KOPT-K1 (cell line): ENCODE data around the gene KLF2.

Source experiments
- H3K27ac ChIP-seq: fragments of 200-600 bp; sonication (generic); 2 replicates; pipeline ENCODE4 v1.5.1; 2016; ENCODE audit warnings: antibody characterized with exemption, mild to moderate bottlenecking, low read depth, low read length; ENCODE audit not compliant: poor library complexity, severe bottlenecking
- H3K36me3 ChIP-seq: fragments of 200-600 bp; sonication (generic); 2 replicates; pipeline ENCODE4 v1.5.1; 2017; ENCODE audit warnings: antibody characterized with exemption, mild to moderate bottlenecking, low read length, moderate library complexity; ENCODE audit not compliant: insufficient read depth
- H3K9me3 ChIP-seq: fragments of 200-600 bp; sonication (generic); 2 replicates; pipeline ENCODE4 v1.5.1; 2017; ENCODE audit warnings: antibody characterized with exemption, low read length, mild to moderate bottlenecking; ENCODE audit not compliant: insufficient read depth, poor library complexity, severe bottlenecking

KLF2 gene

GRCh38 chr19:16371540-16371986 lies 46.9 kb downstream of the KLF2 start:
- Histone ChIP-seq H3K27ac (peak overlapping the region; percentile 84), H3K9me3 (no peaks in the 10 kb centered on the region), H3K36me3 (no peaks in the 10 kb centered on the region)

- Histone ChIP-seq H3K9me3 (no peaks in the 10 kb centered on the region), H3K27ac (peak overlapping the region; percentile 84), H3K36me3 (peaks cover 5% of the 10 kb centered on the region; the same call in 1 of the 2 replicates)
These were observed 47.7 kb downstream of the KLF2 start for GRCh38 chr19:16372065-16372915.

GRCh38 chr19:16373079-16373478 lies 48.5 kb downstream of the KLF2 start:
- Histone ChIP-seq H3K9me3 (no peaks in the 10 kb centered on the region), H3K36me3 (peaks cover 13% of the 10 kb centered on the region; the same call in 1 of the 2 replicates), H3K27ac (peak overlapping the region; percentile 84)

- H3K27ac ChIP-seq, result peak overlapping the region; percentile 84
- H3K36me3 ChIP-seq, result peaks cover 13% of the 10 kb centered on the region; the same call in 1 of the 2 replicates
- no peaks in the 10 kb centered on the region for H3K9me3 ChIP-seq
These were observed 48.9 kb downstream of the KLF2 start for GRCh38 chr19:16373532-16373931.

GRCh38 chr19:16373989-16374388 lies 49.4 kb downstream of the KLF2 start:
- Histone ChIP-seq H3K27ac (peak overlapping the region; percentile 84), H3K36me3 (peaks cover 13% of the 10 kb centered on the region; the same call in 1 of the 2 replicates), H3K9me3 (no peaks in the 10 kb centered on the region)

GRCh38 chr19:16374436-16374835 lies 49.8 kb downstream of the KLF2 start:
- no peaks in the 10 kb centered on the region for H3K9me3 ChIP-seq
- H3K27ac ChIP-seq, result peak overlapping the region; percentile 84
- peaks cover 13% of the 10 kb centered on the region; the same call in 1 of the 2 replicates for H3K36me3 ChIP-seq

GRCh38 chr19:16375157-16375935 lies 50.7 kb downstream of the KLF2 start:
- Histone ChIP-seq H3K9me3 (no peaks in the 10 kb centered on the region), H3K36me3 (peaks cover 13% of the 10 kb centered on the region; the same call in 1 of the 2 replicates), H3K27ac (peak overlapping the region; percentile 84)

GRCh38 chr19:16375936-16376185 lies 51.2 kb downstream of the KLF2 start:
- H3K9me3 ChIP-seq, result no peaks in the 10 kb centered on the region
- peaks cover 13% of the 10 kb centered on the region; the same call in 1 of the 2 replicates for H3K36me3 ChIP-seq
- H3K27ac ChIP-seq, result peak overlapping the region; percentile 84

- H3K36me3 ChIP-seq, result peaks cover 13% of the 10 kb centered on the region; the same call in 1 of the 2 replicates
- H3K27ac ChIP-seq, result peak overlapping the region; percentile 84
- no peaks in the 10 kb centered on the region for H3K9me3 ChIP-seq
These were observed 51.6 kb downstream of the KLF2 start for GRCh38 chr19:16376241-16376640.

- no peaks in the 10 kb centered on the region for H3K9me3 ChIP-seq
- peak overlapping the region; percentile 84 for H3K27ac ChIP-seq
- H3K36me3 ChIP-seq, result peaks cover 16% of the 10 kb centered on the region; the same call in 1 of the 2 replicates
These were observed 52.0 kb downstream of the KLF2 start for GRCh38 chr19:16376649-16377048.

- Histone ChIP-seq H3K9me3 (no peaks in the 10 kb centered on the region), H3K36me3 (peaks cover 19% of the 10 kb centered on the region; the same call in 1 of the 2 replicates), H3K27ac (no peak overlapping the region)
These were observed 52.9 kb downstream of the KLF2 start for GRCh38 chr19:16377521-16377920.
